RWPE2 (cell line): ENCODE results near the gene MAP2.
A peak's percentile ranks its signal among the peaks of the same experiment; 100 is the strongest.

Experiments used
- ATAC-seq: fragments of 200-7000 bp; cut with Tn5 transposase; 3 replicates; pipeline ENCODE4 v1.9.1; 2021; ENCODE audit warnings: low read depth
- DNase-seq: peaks from one replicate; pipeline ENCODE4 v3.0.0-alpha.2; 2020; ENCODE audit warnings: low spot score
- H3K27ac ChIP-seq: fragments of 450-650 bp; 2 replicates; pipeline ENCODE4 v1.5.1; 2017; ENCODE audit warnings: mild to moderate bottlenecking; ENCODE audit not compliant: poor library complexity, severe bottlenecking
- H3K27me3 ChIP-seq: fragments of 250-450 bp; sonication (Bioruptor Pico); 2 replicates; pipeline ENCODE4 v1.5.1; 2021; ENCODE audit warnings: mild to moderate bottlenecking, moderate library complexity; ENCODE audit not compliant: insufficient read depth, poor library complexity, severe bottlenecking
- H3K36me3 ChIP-seq: fragments of 250-450 bp; sonication (Bioruptor Pico); 2 replicates; pipeline ENCODE4 v1.5.1; 2020; ENCODE audit warnings: low read depth, mild to moderate bottlenecking, moderate library complexity
- H3K4me1 ChIP-seq: fragments of 250-450 bp; sonication (Bioruptor Pico); 2 replicates; pipeline ENCODE4 v1.5.1; 2021; ENCODE audit warnings: mild to moderate bottlenecking, moderate library complexity; ENCODE audit not compliant: insufficient read depth, poor library complexity, severe bottlenecking
- H3K4me3 ChIP-seq: fragments of 250-450 bp; sonication (Bioruptor Pico); 2 replicates; pipeline ENCODE4 v1.5.1; 2021; ENCODE audit warnings: mild to moderate bottlenecking, moderate library complexity; ENCODE audit not compliant: severe bottlenecking
- H3K9me3 ChIP-seq: fragments of 250-450 bp; sonication (Bioruptor Pico); 2 replicates; pipeline ENCODE4 v1.5.1; 2021; ENCODE audit warnings: mild to moderate bottlenecking, moderate library complexity; ENCODE audit not compliant: severe bottlenecking
- CTCF ChIP-seq: fragments of 450-650 bp; IDR thresholded peaks from one replicate; pipeline ENCODE4 v1.5.1; 2017; ENCODE audit warnings: mild to moderate bottlenecking, moderate library complexity; ENCODE audit not compliant: poor library complexity, severe bottlenecking

The MAP2 gene

GRCh38 chr2:209653134-209653533 is 229.3 kb downstream of the MAP2 start:
- ATAC-seq (no peak), DNase-seq (no peak)
- Histone ChIP-seq H3K9me3 (no peaks in the 10 kb centered on the region), H3K4me1 (no peaks in the 10 kb centered on the region), H3K4me3 (no peak overlapping the region), H3K27me3 (no peaks in the 10 kb centered on the region), H3K27ac (no peak overlapping the region), H3K36me3 (no peaks in the 10 kb centered on the region)
- no peak for TF ChIP-seq CTCF

GRCh38 chr2:209661286-209661894 is 237.5 kb downstream of the MAP2 start:
- no peaks in the 10 kb centered on the region for H3K4me1 ChIP-seq
- no peak overlapping the region for H3K4me3 ChIP-seq
- H3K36me3 ChIP-seq = no peaks in the 10 kb centered on the region
- no peak overlapping the region for H3K27ac ChIP-seq
- ATAC-seq = no peak
- DNase-seq = no peak
- no peaks in the 10 kb centered on the region for H3K27me3 ChIP-seq
- H3K9me3 ChIP-seq = no peaks in the 10 kb centered on the region
- TF ChIP-seq CTCF = no peak

GRCh38 chr2:209662021-209662420 is 238.2 kb downstream of the MAP2 start:
- H3K27ac ChIP-seq = no peak overlapping the region
- no peaks in the 10 kb centered on the region for H3K27me3 ChIP-seq
- no peaks in the 10 kb centered on the region for H3K4me1 ChIP-seq
- H3K36me3 ChIP-seq = no peaks in the 10 kb centered on the region
- no peak for DNase-seq
- no peak for ATAC-seq
- H3K9me3 ChIP-seq = no peaks in the 10 kb centered on the region
- TF ChIP-seq CTCF = no peak
- no peak overlapping the region for H3K4me3 ChIP-seq

- peak; percentile 84 for ATAC-seq
- no peaks in the 10 kb centered on the region for H3K36me3 ChIP-seq
- no peaks in the 10 kb centered on the region for H3K9me3 ChIP-seq
- H3K4me1 ChIP-seq = no peaks in the 10 kb centered on the region
- no peaks in the 10 kb centered on the region for H3K27me3 ChIP-seq
- no peak overlapping the region for H3K4me3 ChIP-seq
- H3K27ac ChIP-seq = no peak overlapping the region
- DNase-seq = no peak
- no peak for TF ChIP-seq CTCF
Observed at GRCh38 chr2:209663139-209663538, 239.3 kb downstream of the MAP2 start.

GRCh38 chr2:209663656-209664055 is 239.8 kb downstream of the MAP2 start:
- no peak for ATAC-seq
- H3K9me3 ChIP-seq = no peaks in the 10 kb centered on the region
- H3K4me3 ChIP-seq = no peak overlapping the region
- H3K27me3 ChIP-seq = no peaks in the 10 kb centered on the region
- no peak for DNase-seq
- no peaks in the 10 kb centered on the region for H3K36me3 ChIP-seq
- H3K27ac ChIP-seq = no peak overlapping the region
- no peaks in the 10 kb centered on the region for H3K4me1 ChIP-seq
- TF ChIP-seq CTCF = no peak
